K562 (cell line): ENCODE results near the gene CITED2. TPM values are rescaled to one million over a fixed set of nuclear protein-coding genes. Genes with fewer than 3 reads are reported as not detected.

Experiments
- ATAC-seq: fragments of 200-7000 bp; cut with Tn5 transposase; 3 replicates; pipeline ENCODE4 v1.9.1; 2020; ENCODE audit warnings: moderate library complexity
- BruUV-seq: library from RNA; stranded (reverse); fragments of 400-500 nt; replicated peaks from 2 replicates; lab custom pipeline; 2021; lab: Mats Ljungman, UMichigan
- CTCF ChIA-PET: fragments of 300-600 bp; formaldehyde crosslinking; extraction: SDS; loops from one replicate; lab custom pipeline; 2021; ENCODE audit warnings: low intra/inter-chr PET ratio; lab: Yijun Ruan, JAX
- POLR2A ChIA-PET: fragments of 300-600, 350-650 bp; sonication (Branson Sonifier 250); formaldehyde crosslinking; extraction: SDS; loops from one replicate; lab custom pipeline; 2021; ENCODE audit warnings: antibody characterized with exemption, inconsistent platforms; lab: Yijun Ruan, JAX
- DNase-seq, 4 experiments: peaks; one replicate each; pipeline versions ENCODE4 v3.0.0 to v3.0.0-alpha.2; 2011 to 2018; ENCODE audit warnings: low spot score in 3 of 4, mixed read lengths in 3 of 4; ENCODE audit errors: extremely low read depth in 1 of 4
- FAIRE-seq: peaks from 2 replicates; lab custom pipeline; 2011; peaks lifted over from hg19 to GRCh38; lab: Jason Lieb, UNC
- H2AFZ ChIP-seq: 2 replicates; pipeline ENCODE4 v1.6.0; 2011; ENCODE audit warnings: low read depth, low read length, control low read depth, inconsistent platforms
- H3K27ac ChIP-seq: fragments of 200-600 bp; 3 replicates; pipeline ENCODE4 v1.8.0; 2011; ENCODE audit warnings: low read depth, mild to moderate bottlenecking, control low read depth, inconsistent platforms, low read length, moderate library complexity, mixed read lengths; ENCODE audit errors: extremely low read depth
- H3K27me3 ChIP-seq, 2 experiments: fragments of 300-600 bp in 1 of 2; 2 replicates in 1 of 2; 3 replicates in 1 of 2; pipeline versions ENCODE4 v1.6.0 to v1.8.0; 2011; ENCODE audit warnings: inconsistent platforms in 2 of 2, low read length in 2 of 2, mild to moderate bottlenecking in 1 of 2, mixed read lengths in 1 of 2, moderate library complexity in 1 of 2; ENCODE audit not compliant: control insufficient read depth in 2 of 2, insufficient read depth in 2 of 2
- H3K36me3 ChIP-seq: fragments of 300-600 bp; 3 replicates; pipeline ENCODE4 v1.8.0; 2011; ENCODE audit warnings: mild to moderate bottlenecking, low read length, inconsistent platforms; ENCODE audit not compliant: control insufficient read depth, insufficient read depth
- H3K4me1 ChIP-seq, 2 experiments: fragments of 200-600 bp in 1 of 2; replicated peaks in 1 of 2; 2 replicates in 1 of 2; 3 replicates in 1 of 2; pipeline versions ENCODE4 v1.5.1 to v1.8.0; 2011; ENCODE audit warnings: inconsistent platforms in 2 of 2, low read length in 2 of 2, mild to moderate bottlenecking in 1 of 2, mixed read lengths in 1 of 2, moderate library complexity in 1 of 2; ENCODE audit not compliant: control insufficient read depth in 2 of 2, insufficient read depth in 2 of 2
- H3K4me2 ChIP-seq: 2 replicates; pipeline ENCODE4 v1.6.1; 2011; ENCODE audit warnings: low read length, control low read depth, inconsistent platforms, mixed read lengths; ENCODE audit not compliant: insufficient read depth
- H3K4me3 ChIP-seq: fragments of 200-600 bp; sonication (generic), shearing (Covaris generic); 2 replicates; pipeline ENCODE4 v1.5.1; 2016; ENCODE audit warnings: control low read depth, inconsistent platforms
- H3K79me2 ChIP-seq: fragments of 200-600 bp; 3 replicates; pipeline ENCODE4 v1.8.0; 2011; ENCODE audit warnings: low read length, inconsistent platforms; ENCODE audit not compliant: control insufficient read depth, insufficient read depth
- H3K9ac ChIP-seq, 2 experiments: 2 replicates each; pipeline versions ENCODE4 v1.6.0 to v1.6.1; 2011; ENCODE audit warnings: low read depth in 2 of 2, low read length in 2 of 2, control low read depth in 1 of 2, inconsistent platforms in 1 of 2, mild to moderate bottlenecking in 1 of 2, mixed read lengths in 1 of 2; ENCODE audit not compliant: insufficient read depth in 1 of 2
- H3K9me1 ChIP-seq: one replicate; pipeline ENCODE4 v1.6.0; 2011; ENCODE audit warnings: inconsistent platforms, mild to moderate bottlenecking, low read length, moderate library complexity; ENCODE audit not compliant: control insufficient read depth, insufficient read depth
- H3K9me3 ChIP-seq: replicated peaks from 2 replicates; pipeline ENCODE4 v1.5.1; 2011; ENCODE audit warnings: low read depth, low read length, inconsistent platforms; ENCODE audit not compliant: control insufficient read depth, insufficient read depth
- H4K20me1 ChIP-seq: replicated peaks from 2 replicates; pipeline ENCODE4 v1.6.1; 2011; ENCODE audit warnings: low read length, inconsistent platforms, mixed read lengths; ENCODE audit not compliant: control insufficient read depth, insufficient read depth
- BRCA1 ChIP-seq, 2 experiments: fragments of 450-650 bp in 1 of 2; sonication (generic) in 1 of 2; formaldehyde crosslinking in 1 of 2; IDR thresholded peaks; 2 replicates each; pipeline versions ENCODE4 v1.5.0 to v1.6.1; 2017 to 2020; ENCODE audit warnings: mild to moderate bottlenecking in 1 of 2, missing genetic modification reagents in 1 of 2
- CBX8 ChIP-seq: fragments of 200-600 bp; sonication (generic); IDR thresholded peaks from 2 replicates; pipeline ENCODE4 v1.6.1; 2012; ENCODE audit warnings: borderline replicate concordance, mixed run types, low read depth, mild to moderate bottlenecking, moderate library complexity, mixed read lengths, low read length, control low read depth, inconsistent platforms; ENCODE audit not compliant: poor library complexity, severe bottlenecking; ENCODE audit errors: extremely low read depth
- E2F5 ChIP-seq: sonication (generic); formaldehyde crosslinking; IDR thresholded peaks from 2 replicates; pipeline ENCODE4 v1.8.0; 2022; ENCODE audit warnings: mild to moderate bottlenecking, missing genetic modification reagents
- ETS1 ChIP-seq: conservative IDR thresholded peaks from 2 replicates; pipeline ENCODE4 v1.6.1; 2011; ENCODE audit warnings: low read depth, mild to moderate bottlenecking, low read length; ENCODE audit not compliant: control insufficient read depth
- LCOR ChIP-seq: sonication (generic); formaldehyde crosslinking; IDR thresholded peaks from 2 replicates; pipeline ENCODE4 v1.8.0; 2022; ENCODE audit warnings: mild to moderate bottlenecking, missing genetic modification reagents
- MXI1 ChIP-seq: IDR thresholded peaks from 2 replicates; pipeline ENCODE4 v1.6.1; 2011; ENCODE audit warnings: low read depth, mild to moderate bottlenecking, improper control_type of control experiment, low read length
- PRPF4 ChIP-seq: fragments of 200-400 bp; formaldehyde crosslinking; IDR thresholded peaks from one replicate; pipeline ENCODE4 v1.6.1; 2017; ENCODE audit warnings: low read length, low read depth, mild to moderate bottlenecking; ENCODE audit not compliant: insufficient read depth, poor library complexity, severe bottlenecking
- SRSF7 ChIP-seq: fragments of 200-400 bp; formaldehyde crosslinking; optimal IDR thresholded peaks from 2 replicates; pipeline ENCODE3; 2017; ENCODE audit warnings: mild to moderate bottlenecking, low read depth, low read length
- STAT6 ChIP-seq: sonication (generic); formaldehyde crosslinking; IDR thresholded peaks from 2 replicates; pipeline ENCODE4 v1.8.1; 2023; ENCODE audit warnings: mild to moderate bottlenecking, missing genetic modification reagents
- TSC22D4 ChIP-seq: fragments of 450-650 bp; IDR thresholded peaks from 2 replicates; pipeline ENCODE4 v1.6.1; 2016; ENCODE audit warnings: missing genetic modification characterization, missing biosample characterization, control low read depth
- ZMIZ1 ChIP-seq, 2 experiments: fragments of 150-350 bp in 1 of 2; IDR thresholded peaks; 2 replicates each; pipeline ENCODE4 v1.6.1; 2012 to 2016; ENCODE audit warnings: low read depth in 2 of 2, low read length in 2 of 2, mild to moderate bottlenecking in 1 of 2, moderate library complexity in 1 of 2
- ZNF274 ChIP-seq: IDR thresholded peaks from 2 replicates; pipeline ENCODE4 v1.6.1; 2011; ENCODE audit warnings: low read depth, mild to moderate bottlenecking, low read length, moderate library complexity, borderline replicate concordance
- ZNF347 ChIP-seq: fragments of 450-650 bp; formaldehyde crosslinking; IDR thresholded peaks from 2 replicates; pipeline ENCODE4 v1.4.0; 2020; ENCODE audit warnings: low read depth, mild to moderate bottlenecking, moderate library complexity
- WGBS: fragments of 100-300 bp; shearing (Covaris generic); methylation state at CpG from one replicate; pipeline ENCODE4 v1.1.6; 2016; ENCODE audit warnings: low coverage, mixed read lengths; ENCODE audit not compliant: insufficient coverage; ENCODE audit errors: missing lambda C conversion rate; 5-methylcytosine and 5-hydroxymethylcytosine counted together
- in situ Hi-C: fragments of 300-500 bp; cut with MboI; formaldehyde crosslinking; loops from 4 replicates; pipeline ENCODE4 v1.15.0; 2018; ENCODE audit warnings: inconsistent platforms, mixed read lengths
- intact Hi-C: fragments of 100-400 bp; cut with micrococcal nuclease; formaldehyde crosslinking; loops from 2 replicates; pipeline ENCODE4 v1.14.2; 2022
- polyA plus RNA-seq, 8 experiments: library from polyadenylated mRNA; depleted of rRNA in 4 of 8; stranded (reverse) in 5 of 8; unstranded in 3 of 8; fragments of >200 nt; fragmentation: Nextera tagmentation in 2 of 8; fragmentation: Illumina TruSeq in 1 of 8; extraction: Ambion mirVana in 2 of 8; extraction: Trizol in 1 of 8; gene quantifications; 2 replicates each; pipeline versions ENCODE4 v1.2.1 to v1.2.3, GENCODE V29; 2011 to 2014; ENCODE audit warnings: inconsistent platforms in 1 of 8, missing spikeins in 1 of 8
- total RNA-seq, 7 experiments: library from RNA; depleted of rRNA in 6 of 7; stranded (reverse); fragments of >200 nt in 6 of 7; fragmentation: Illumina TruSeq in 2 of 7; extraction: Trizol in 2 of 7; gene quantifications; 2 replicates each; pipeline versions ENCODE4 v1.2.1 to v1.2.3, GENCODE V29; 2011 to 2021; ENCODE audit warnings: low replicate concordance in 1 of 7

The CITED2 gene
- total and polyA plus RNA-seq, 9 of the 15 experiments (the other 6 are each of a cell fraction or from before 2014, with no cell fraction given), result 0.21 to 86.1 (median 17.5) TPM

- FAIRE-seq (no peak), DNase-seq (no peak), ATAC-seq (no peak)
- Histone ChIP-seq H3K27me3 (no peaks in the 10 kb centered on the region), H3K79me2 (no peaks in the 10 kb centered on the region), H3K27ac (no peak overlapping the region; the same call in 2 of the 3 replicates), H3K4me2 (no peak overlapping the region), H2AFZ (peak overlapping the region; percentile 15; the same call in 1 of the 2 replicates), H3K9ac (no peak overlapping the region), H3K4me1 (peaks cover 2 to 9% of the 10 kb centered on the region in 2 experiments; a peak in 3 of 5 replicates), H4K20me1 (no peaks in the 10 kb centered on the region), H3K9me3 (no peaks in the 10 kb centered on the region), H3K36me3 (no peaks in the 10 kb centered on the region), H3K4me3 (no peak overlapping the region), H3K9me1 (no peaks in the 10 kb centered on the region)
- CTCF ChIA-PET, result no interaction called here
- POLR2A ChIA-PET, result interaction anchor here (1.1 to 1.3 kb wide), 2 partner anchors 17 to 25 kb away, joined by 3 to 6 read pairs; partner anchors contain the start of gene CITED2
- no TSS peak for BruUV-seq
- intact Hi-C loops (no loop called here), in situ Hi-C loops (no loop called here)
- WGBS, result 75% methylated on average over 3 of the region's 3 CpGs
- no peak for TF ChIP-seq LCOR (CRISPR knock-in tag)
- TF ChIP-seq SRSF7, result no peak
- TF ChIP-seq CBX8, result no peak
- no peak for TF ChIP-seq BRCA1 (IDR thresholded peaks at IDR 0.05)
- TF ChIP-seq BRCA1 (CRISPR knock-in tag; IDR thresholded peaks at IDR 0.05), result no peak
- TF ChIP-seq MXI1, result no peak
- TF ChIP-seq ZNF347 (CRISPR knock-in tag), result no peak
- TF ChIP-seq E2F5, result no peak
- TF ChIP-seq ZMIZ1 (IDR thresholded peaks at IDR 0.05; ENCODE audit: low read depth in 2 of 2, low read length in 2 of 2), result no peak
- TF ChIP-seq PRPF4, result no peak
- no peak for TF ChIP-seq ETS1
- no peak for TF ChIP-seq TSC22D4
- no peak for TF ChIP-seq STAT6
- TF ChIP-seq ZNF274, result no peak
Observed at GRCh38 chr6:139391709-139392108, 17.3 kb upstream of the CITED2 start.
